ENCODE data around the gene TIGAR.
A peak's percentile ranks its signal among the peaks of the same experiment; 100 is the strongest.

TIGAR gene, protein sequence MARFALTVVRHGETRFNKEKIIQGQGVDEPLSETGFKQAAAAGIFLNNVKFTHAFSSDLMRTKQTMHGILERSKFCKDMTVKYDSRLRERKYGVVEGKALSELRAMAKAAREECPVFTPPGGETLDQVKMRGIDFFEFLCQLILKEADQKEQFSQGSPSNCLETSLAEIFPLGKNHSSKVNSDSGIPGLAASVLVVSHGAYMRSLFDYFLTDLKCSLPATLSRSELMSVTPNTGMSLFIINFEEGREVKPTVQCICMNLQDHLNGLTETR

GRCh38 chr12:4320853-4321701 lies at the start of gene TIGAR:
TIGAR (plus strand) TSS chr12:4321213; CDS start chr12:4321272, 59 bp downstream.
- DNase-seq (ENCODE audit: low read depth) = peak; percentile 81

- DNase-seq (ENCODE audit: low read depth) = peak; percentile 75
These were observed 49.1 kb upstream of the TIGAR start for GRCh38 chr12:4271717-4272423.

DNA sequence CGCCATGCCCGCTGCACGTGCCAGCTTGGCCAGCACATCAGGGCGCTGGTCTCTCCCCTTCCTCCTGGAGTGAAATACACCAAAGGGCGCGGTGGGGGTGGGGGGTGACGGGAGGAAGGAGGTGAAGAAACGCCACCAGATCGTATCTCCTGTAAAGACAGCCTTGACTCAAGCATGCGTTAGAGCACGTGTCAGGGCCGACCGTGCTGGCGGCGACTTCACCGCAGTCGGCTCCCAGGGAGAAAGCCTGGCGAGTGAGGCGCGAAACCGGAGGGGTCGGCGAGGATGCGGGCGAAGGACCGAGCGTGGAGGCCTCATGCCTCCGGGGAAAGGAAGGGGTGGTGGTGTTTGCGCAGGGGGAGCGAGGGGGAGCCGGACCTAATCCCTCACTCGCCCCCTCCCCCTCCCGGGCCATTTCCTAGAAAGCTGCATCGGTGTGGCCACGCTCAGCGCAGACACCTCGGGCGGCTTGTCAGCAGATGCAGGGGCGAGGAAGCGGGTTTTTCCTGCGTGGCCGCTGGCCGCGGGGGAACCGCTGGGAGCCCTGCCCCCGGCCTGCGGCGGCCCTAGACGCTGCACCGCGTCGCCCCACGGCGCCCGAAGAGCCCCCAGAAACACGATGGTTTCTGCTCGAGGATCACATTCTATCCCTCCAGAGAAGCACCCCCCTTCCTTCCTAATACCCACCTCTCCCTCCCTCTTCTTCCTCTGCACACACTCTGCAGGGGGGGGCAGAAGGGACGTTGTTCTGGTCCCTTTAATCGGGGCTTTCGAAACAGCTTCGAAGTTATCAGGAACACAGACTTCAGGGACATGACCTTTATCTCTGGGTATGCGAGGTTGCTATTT lies 48.4 kb upstream of the TIGAR start:
- peak; percentile 45 for DNase-seq (ENCODE audit: low read depth)

DNA sequence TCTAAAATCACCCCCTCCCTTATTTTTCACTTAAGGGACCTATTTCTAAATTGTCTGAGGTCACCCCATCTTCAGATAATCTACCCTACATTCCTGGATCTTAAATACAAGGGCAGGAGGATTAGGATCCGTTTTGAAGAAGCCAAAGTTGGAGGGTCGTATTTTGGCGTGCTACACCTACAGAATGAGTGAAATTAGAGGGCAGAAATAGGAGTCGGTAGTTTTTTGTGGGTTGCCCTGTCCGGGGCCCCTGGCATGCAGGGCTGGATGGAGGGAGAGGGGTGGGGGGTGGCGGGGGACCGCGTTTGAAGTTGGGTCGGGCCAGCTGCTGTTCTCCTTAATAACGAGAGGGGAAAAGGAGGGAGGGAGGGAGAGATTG lies 47.8 kb upstream of the TIGAR start:
- DNase-seq (ENCODE audit: low read depth) = no peak

DNA sequence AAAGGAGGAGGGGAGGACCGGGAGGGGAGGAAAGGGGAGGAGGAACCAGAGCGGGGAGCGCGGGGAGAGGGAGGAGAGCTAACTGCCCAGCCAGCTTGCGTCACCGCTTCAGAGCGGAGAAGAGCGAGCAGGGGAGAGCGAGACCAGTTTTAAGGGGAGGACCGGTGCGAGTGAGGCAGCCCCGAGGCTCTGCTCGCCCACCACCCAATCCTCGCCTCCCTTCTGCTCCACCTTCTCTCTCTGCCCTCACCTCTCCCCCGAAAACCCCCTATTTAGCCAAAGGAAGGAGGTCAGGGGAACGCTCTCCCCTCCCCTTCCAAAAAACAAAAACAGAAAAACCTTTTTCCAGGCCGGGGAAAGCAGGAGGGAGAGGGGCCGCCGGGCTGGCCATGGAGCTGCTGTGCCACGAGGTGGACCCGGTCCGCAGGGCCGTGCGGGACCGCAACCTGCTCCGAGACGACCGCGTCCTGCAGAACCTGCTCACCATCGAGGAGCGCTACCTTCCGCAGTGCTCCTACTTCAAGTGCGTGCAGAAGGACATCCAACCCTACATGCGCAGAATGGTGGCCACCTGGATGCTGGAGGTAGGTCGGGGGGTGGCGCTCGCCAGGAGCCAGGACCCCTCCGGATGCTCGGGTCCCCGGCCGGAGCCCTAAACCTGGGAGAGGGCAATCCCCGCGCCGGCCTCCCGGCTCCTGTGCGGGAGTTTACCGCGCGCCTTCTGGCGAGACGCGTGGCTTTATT lies 47.2 kb upstream of the TIGAR start, which contains the start of gene CCND2:
TSS of gene CCND2 (plus strand) at position 111 of the 744 bp plus-strand sequence. CDS start at position 390, 279 bp downstream.
- peak; percentile 59 for DNase-seq (ENCODE audit: low read depth)

- DNase-seq (ENCODE audit: low read depth) = no peak
These were observed 46.5 kb upstream of the TIGAR start for GRCh38 chr12:4274396-4275015.

GRCh38 chr12:4275016-4275869 lies 45.8 kb upstream of the TIGAR start:
- no peak for DNase-seq (ENCODE audit: low read depth)

- DNase-seq (ENCODE audit: low read depth) = no peak
These were observed 45.1 kb upstream of the TIGAR start for GRCh38 chr12:4275870-4276301.

DNA sequence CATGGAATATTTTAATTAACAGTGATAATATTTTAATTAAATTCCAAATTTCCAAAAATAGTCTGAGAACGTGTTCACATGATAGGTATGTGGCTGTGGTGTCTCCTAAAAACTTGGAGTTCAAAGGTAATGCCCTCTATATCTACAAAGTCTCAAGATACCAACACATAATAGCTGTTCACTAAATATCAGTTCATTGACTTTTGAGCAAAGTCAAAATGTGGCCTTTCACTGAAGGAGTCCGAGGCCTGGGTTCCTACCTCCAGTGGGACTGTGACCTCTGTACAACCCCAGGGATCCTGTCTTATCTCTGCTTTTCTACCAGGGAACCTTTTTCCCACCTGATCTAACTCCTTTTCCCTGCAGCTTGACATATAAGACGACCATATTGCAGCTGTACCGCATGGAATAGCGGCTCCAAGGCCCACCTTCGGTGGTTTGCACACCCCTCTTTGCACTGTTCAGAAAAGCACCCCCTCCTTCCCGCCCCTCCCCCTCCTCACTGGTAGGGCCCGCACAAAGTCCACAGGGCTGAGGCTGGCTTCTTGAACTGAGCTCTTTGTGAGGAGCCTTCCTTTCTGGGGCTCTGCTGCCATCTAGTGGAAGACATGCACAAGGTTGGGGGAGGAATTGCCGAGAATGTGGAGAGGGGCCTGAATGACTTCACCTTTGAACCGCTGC lies 44.3 kb upstream of the TIGAR start:
- peak; percentile 82 for DNase-seq (ENCODE audit: low read depth)

- no peak for DNase-seq (ENCODE audit: low read depth)
These were observed 43.8 kb upstream of the TIGAR start for GRCh38 chr12:4277205-4277543.

DNA sequence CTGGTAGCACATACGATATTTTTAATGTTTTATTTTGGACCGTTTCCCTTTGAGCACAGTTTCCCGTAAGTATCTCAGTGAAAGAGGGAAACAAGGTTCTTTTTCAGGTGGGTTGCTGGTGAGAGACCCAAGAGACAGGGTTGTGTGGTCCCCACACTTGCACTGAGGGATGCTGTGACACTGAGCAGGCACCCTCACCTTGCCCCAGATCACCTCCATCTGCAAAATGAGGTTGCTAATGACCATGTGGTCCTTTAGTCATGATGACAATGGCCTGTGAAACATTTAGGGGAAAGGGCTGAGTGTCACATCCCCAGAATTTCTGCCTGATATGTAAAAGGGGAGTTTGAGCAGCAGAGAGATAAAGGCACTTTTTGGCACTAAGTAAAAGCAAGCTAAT lies 43.2 kb upstream of the TIGAR start:
- DNase-seq (ENCODE audit: low read depth) = no peak

DNA sequence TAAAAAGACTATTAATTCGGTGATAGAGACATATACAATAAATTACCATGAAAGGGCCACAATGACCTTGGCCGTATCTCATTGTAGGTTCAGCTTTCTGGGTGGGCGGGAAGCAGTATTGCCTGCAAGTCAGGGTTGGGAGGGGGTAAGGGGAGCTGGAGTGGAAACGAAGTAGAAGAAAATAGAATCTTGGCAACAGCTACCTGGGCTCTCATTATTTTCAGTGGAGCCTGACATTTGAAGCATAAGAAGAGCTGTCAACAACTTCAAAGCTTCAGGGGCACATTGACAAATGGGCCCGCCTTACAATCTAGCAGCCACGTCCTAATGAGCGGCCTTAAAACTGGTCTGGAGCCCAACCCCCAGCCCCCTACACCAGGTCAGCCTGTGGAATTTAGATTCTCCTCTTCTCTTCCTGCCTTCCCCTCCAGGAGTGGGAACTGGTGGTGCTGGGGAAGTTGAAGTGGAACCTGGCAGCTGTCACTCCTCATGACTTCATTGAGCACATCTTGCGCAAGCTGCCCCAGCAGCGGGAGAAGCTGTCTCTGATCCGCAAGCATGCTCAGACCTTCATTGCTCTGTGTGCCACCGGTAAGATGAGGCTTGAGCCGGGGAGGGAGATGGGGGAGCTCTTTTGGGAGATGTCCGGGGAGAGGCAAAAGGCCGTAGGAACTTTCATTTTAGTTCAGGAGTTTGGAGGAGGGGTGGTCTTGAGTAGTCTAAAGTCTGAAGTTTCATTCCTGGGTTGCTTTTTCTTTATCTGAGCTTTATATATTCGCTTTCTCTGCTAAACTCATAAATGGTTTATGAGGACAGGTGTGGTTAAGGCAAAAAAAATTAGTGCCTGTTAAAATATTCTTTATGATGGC lies 42.5 kb upstream of the TIGAR start:
- DNase-seq (ENCODE audit: low read depth) = no peak

GRCh38 chr12:4279198-4279690 lies 41.8 kb upstream of the TIGAR start:
- DNase-seq (ENCODE audit: low read depth) = no peak

GRCh38 chr12:4280351-4281163 lies 40.5 kb upstream of the TIGAR start:
- DNase-seq (ENCODE audit: low read depth) = no peak

- no peak for DNase-seq (ENCODE audit: low read depth)
These were observed 39.8 kb upstream of the TIGAR start for GRCh38 chr12:4281173-4281654.

- no peak for DNase-seq (ENCODE audit: low read depth)
These were observed 38.7 kb upstream of the TIGAR start for GRCh38 chr12:4282103-4282891.

Measured in stimulated activated CD8-positive, alpha-beta memory T cell treated with anti-CD3 and anti-CD28 coated beads, Interleukin-12 subunit alpha, Interleukin-12 subunit beta, amount 100 ng/mL, for 1 hour (primary cell).